ENCODE measurements around the gene FOLR2.

Gene FOLR2

DNA sequence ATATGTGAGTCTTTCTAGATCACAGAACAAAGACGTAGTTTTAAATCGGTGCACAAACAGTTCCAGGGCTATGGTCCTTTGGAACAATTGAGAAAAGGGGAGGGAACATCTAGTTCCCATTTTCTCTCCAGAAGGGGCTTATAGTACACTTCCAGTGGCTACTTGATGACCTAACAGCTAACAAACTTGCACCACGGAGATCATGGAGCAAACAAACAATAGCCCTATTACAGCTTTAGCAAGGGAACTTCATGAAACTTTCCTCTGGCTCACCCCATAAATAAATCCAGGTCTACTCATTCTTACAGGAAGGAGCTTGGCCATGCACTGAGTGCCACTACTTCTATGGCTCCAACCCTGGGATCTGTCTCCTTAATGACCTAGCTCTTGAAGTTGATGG is 8.3 kb upstream of the FOLR2 start:
- DNase-seq (ENCODE audit: low spot score) = no peak

DNA sequence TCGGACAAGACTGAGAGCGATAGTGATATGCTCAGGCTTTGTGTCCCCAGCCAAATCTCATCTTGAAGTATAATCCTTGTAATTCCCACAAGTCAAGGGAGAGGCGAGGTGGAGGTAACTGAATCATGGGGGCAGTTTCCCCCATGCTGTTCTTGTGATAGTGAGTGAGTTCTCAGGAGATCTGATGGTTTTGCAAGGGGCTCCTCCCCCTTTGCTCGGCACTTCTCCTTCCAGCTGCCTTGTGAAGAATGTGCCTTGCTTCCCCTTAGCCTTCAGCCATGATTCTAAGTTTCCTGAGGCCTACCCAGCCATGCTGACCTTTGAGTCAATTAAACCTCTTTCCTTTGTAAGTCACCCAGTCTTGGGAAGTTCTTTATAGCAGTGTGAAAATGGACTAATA is 7.5 kb upstream of the FOLR2 start:
- no peak for DNase-seq (ENCODE audit: low spot score)

DNA sequence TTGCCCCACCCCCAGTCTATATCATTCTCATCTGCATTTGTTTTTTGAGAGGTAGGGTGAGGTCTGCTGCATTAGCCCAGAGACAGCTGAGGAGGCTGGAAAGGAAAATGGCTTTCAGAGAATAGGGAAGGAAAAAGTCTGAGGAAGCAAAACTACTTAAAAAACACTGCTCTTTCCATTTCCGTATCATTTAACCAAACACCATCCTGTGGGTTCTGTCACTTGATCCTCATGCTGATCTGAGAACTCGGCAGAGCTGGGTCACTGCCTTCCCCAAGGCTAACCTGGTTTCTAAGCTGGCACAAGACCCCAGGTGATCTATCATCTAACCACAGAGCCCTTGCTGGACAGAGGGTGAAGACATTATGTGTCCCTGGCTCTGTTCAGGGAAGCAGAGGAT is 1.2 kb downstream of the FOLR2 start:
- no peak for DNase-seq (ENCODE audit: low spot score)

DNA sequence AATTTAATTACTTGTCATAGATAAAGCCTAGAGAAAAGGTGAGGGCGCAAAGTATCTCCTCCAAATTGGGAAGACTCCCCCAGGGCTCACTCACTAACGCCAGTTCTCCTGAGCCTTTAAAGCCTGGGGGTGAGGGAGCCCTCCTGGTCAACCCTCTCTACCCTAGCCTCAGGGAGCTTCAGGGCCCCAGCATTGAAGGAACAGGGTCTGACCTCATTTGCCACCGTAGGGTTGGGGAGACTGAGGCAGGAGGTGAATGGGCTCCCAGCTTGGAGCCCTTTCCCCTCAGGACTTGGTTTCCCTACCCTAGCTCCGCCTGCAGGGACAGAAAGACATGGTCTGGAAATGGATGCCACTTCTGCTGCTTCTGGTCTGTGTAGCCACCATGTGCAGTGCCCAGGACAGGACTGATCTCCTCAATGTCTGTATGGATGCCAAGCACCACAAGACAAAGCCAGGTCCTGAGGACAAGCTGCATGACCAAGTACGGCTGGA is 1.7 kb downstream of the FOLR2 start:
- no peak for DNase-seq (ENCODE audit: low spot score)

DNA sequence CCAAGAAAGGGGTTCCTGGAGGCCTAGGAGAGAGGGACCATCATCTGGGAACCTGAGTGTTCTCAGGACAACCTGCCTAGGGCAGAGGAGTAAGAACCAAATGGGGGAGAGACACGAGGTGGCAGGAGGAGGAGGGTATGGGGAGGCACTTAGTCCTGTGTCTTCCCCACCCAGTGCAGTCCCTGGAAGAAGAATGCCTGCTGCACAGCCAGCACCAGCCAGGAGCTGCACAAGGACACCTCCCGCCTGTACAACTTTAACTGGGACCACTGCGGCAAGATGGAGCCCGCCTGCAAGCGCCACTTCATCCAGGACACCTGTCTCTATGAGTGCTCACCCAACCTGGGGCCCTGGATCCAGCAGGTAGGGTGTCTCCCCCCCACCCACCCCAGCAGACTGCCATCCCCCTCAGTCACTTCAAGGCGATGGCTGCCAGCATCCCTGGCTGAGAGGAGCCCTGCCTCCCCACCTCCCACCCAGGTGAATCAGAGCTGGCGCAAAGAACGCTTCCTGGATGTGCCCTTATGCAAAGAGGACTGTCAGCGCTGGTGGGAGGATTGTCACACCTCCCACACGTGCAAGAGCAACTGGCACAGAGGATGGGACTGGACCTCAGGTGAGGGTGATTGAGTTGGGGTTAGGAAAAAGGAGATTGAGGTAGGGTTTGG is 4.2 kb downstream of the FOLR2 start:
- no peak for DNase-seq (ENCODE audit: low spot score)

DNA sequence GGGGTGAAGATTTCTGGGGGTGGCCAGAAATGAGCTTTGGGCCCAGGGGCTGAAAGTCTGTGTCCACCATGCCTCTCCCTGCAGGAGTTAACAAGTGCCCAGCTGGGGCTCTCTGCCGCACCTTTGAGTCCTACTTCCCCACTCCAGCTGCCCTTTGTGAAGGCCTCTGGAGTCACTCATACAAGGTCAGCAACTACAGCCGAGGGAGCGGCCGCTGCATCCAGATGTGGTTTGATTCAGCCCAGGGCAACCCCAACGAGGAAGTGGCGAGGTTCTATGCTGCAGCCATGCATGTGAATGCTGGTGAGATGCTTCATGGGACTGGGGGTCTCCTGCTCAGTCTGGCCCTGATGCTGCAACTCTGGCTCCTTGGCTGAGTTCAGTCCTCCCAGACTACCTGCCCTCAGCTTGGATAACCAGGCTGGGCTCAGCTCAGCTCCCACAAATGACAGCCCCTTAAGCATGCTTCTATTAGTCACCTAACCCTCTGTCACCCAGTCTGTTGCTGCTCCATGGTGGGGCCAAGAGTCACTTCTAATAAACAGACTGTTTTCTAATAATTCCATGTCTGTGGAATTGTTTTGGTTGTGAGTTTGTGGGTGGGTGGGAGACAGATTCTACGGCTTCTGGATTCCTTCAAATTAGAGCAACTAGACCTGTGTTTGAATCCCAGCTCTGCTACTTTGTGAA is 4.9 kb downstream of the FOLR2 start:
- DNase-seq (ENCODE audit: low spot score) = no peak

DNA sequence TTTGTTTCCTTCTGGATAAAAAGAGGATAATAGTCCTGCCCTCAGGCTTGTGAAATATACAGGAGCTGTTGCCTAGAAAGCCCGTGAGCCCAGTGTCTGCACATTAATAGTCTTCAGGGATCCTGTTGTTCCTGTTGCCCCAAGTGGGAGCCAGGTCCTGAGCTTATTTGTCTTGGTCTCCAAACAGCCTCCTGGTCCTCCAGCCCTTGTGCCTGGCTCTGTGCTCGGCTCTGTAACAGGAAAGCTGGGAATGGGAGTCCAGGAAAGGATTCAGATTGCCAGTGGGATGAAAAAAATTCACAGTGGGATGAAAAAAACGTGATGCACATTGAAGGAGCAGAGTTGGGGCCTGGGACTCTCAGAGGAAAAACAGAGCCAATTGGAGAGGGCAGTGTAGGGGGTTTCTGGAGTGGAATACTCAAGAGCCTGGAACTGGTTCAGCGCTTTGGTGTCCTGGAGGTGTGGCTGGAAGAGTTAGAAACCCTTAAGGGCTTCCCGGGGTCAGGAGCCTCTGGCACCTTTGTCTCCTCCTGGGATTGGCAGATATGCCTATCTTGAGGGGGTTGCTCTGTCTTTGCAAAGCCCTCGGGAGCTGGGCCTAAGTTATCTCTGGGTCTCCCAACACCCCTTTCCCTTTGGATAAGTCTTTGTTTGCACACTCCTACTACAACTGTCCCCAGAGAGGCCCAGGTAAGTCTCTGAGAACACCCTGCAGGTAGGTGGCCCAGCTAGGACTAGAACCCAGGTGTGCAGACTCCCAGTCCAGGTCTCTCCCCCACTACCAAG is 5.7 kb downstream of the FOLR2 start:
- DNase-seq (ENCODE audit: low spot score) = no peak

DNA sequence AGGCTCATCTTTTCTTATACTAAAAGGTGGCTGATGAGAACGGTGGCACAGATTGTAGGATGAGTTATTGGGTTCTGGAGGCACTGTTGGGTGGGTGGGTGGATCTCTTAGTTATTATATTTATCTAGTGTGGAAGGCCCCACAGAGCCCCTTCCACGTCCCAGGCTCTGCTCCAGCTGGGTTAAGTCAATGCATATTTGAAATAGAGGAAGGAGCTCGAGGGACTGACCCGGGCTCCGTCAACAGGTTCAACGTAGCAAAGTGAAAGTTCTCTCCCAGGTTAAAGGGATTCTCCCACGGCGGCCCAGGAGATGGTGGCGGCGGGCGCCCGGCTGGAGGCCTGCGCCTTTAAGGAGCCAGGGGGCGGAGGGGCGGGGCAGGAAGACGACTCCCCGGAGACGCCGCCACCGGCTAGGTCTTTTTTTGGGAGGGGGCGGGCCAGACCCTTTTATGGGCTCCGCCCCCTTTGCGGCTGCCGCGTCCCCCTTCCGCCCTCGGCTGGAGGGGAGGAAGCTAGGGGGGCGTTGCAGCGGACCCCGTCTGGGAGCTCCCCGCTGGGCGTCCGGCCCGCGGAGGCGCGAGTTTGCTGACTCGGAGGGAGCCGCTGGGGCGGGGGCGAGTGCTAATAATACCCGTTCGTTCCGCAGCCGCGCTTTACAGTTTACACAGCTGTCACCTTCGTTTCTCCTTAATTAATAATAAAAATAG is 6.5 kb downstream of the FOLR2 start:
- peak; percentile 91 for DNase-seq (ENCODE audit: low spot score)

DNA sequence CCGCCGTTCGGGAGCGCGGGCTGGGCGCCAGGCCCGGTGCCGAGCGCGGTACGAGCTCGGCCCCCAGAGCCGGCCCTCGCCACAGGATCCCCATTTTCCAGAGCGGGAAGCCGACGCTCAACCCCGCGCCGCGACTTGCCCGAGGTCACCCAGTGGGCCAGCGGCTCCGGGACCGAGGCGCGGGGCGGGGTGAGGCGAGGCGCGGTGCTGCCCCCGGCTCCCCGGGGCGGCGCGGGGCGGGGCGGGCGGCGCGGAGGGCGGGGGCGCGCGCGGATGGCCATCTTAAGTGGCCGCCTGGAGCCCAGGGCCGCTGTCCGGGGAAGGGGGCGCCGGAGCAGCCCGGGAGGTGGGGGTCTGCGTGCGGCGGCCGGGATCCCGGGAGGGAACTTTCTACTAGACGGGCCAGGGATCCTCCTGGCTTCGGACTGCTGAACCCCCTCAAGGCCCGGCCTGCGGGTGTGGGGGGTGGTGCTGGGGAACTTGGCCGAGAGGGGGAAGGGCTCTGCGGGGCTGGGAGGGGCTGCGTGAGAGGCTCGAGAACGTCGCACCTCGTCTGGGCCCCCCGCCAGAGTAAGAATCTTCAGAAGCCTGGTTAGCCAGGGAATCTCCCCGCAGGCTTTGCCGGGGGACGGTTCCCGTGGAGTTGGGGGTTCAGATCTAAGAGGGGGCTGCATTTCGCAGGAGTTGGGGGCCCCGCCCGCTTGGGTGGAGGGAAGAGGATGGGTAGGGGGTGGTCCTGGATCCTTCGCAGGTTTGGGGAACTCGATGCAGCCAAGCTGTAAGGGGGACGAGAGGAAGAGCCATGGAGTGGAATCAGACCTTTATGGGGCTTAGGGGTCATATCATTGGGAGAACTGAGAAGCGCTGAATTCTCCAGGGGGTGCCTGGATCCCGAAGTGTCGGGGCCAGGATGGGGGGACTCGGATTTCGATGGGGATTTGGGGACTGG is 7.3 kb downstream of the FOLR2 start:
- DNase-seq (ENCODE audit: low spot score) = peak; percentile 46

DNA sequence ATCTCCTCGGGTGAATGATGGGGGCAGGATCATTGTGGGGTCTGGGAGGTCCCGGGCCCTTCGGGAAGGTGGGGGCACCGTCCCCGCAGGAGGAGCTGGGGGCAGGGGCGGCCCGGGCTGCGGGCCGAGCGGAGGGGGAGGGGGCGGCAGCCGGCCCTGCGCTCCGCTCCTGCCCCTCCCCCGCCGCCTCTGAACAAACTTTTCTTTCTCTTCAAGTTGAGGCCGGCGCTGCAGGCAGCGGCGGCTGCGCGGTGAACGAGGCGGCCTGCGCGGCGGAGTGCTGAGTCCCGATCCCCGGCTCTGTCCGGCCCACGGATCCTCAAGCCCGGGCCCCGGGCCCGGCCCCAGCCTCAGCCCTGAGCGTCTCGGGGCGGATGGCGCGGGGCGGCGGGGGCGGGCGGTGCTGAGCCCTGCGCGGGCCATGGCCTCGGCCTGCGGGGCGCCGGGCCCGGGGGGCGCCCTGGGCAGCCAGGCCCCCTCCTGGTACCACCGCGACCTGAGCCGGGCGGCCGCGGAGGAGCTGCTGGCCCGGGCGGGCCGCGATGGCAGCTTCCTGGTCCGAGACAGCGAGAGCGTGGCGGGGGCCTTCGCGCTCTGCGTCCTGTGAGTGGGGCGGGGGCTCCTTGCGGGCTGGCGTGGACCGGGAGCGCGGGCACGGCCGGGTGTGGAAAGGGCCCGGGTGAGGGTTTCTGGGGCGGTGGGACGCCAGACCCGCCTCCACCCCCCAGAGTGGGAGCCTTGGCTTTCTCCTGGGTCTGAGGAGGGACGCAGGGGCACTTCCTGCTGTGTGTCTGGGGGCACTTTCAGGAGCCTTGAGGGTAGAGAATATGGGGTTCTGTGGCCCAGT is 8.2 kb downstream of the FOLR2 start, which contains the start of gene INPPL1:
Gene INPPL1, plus strand, starts transcription at position 204 of the 847 bp plus-strand sequence. Its CDS starts 218 bp downstream, at position 422.
- DNase-seq (ENCODE audit: low spot score) = peak; percentile 43

DNA sequence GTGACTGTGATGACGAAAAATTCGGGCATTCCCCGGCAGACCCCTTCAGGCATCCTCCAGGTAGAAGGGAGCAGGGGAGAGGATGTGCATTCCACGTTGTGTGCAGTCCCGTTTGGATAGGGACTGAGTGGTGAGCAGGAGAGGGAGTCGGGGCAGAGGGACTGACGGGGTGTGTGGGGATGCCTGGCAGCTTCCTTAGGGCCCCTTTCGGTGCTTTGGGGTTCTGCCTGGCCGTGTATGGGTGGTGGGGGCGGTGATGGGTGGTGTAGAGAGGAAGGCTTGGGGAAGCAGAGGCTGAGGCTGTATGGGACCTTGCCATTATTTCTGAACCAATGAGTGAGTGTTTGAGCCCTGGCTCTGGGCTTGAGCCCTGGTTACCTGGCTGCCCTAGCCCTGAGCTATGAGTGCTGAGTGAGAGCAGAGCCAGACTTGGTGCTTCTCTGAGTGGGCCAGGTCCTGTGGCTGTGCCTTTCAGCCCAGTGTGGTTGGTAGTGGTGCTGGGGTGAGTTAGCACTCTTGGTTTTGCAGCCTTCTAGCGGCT is 8.9 kb downstream of the FOLR2 start:
- peak; percentile 41 for DNase-seq (ENCODE audit: low spot score)

DNA sequence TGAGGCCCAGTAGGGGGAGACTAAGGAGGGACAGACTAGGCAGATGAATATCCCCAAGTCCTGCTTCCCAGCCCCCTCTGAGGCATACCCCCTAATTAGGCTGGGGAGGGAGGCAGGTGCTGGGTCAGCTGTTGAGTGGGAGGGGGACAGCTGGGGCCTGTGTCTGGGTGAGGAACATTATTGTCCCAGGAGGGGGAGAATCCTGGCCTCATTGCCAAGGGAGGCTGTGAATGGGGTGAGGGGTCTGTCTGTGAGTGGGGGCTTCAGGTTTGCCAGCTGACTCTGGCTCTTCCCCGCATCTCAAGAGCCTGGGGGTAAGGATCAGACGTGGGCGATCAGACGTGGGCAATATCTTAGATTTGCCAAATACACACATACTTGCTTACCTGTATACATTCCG is 10.1 kb downstream of the FOLR2 start:
- DNase-seq (ENCODE audit: low spot score) = no peak

DNA sequence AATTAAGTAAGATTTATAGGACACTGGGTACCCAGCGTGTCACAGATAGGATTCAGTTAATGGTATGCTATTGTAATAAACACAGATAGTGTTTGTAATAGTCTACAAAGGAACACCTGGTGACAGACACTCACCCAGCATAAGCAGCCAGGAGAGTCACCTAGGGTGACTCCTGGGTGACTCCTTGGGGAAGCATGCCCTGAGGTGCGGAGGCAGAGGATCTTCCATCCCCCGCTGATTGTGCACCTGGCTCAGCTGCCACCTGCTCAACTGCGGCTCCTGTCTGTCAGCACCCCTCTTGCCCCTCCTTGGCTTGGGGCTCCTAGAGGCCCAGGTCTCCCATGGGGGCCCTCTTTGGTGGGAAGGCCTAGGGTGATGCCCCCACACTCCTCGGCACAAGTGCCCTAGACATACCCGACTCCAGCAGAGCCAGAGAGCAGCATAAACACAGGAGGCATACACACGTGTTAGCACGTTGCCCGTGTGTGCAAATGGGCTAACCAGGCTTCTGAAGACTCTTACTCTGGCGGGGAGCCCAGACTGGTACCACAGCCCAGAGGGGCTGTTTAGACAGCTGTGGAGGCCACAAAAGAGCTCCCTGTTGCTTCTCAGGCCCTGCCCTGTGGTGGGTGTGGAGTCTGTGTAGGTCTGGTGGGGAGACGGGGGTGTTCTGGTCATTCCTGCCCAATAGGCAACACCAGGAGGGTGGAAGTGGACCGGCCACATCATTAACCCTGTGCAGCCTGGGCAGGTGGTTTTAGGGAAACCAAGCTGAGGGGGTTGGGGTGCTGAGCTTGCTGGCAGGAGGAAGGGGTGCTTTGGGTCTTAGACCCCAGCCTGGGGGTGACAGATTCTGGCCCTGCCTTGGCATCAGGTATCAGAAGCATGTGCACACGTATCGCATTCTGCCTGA is 11.0 kb downstream of the FOLR2 start:
- DNase-seq (ENCODE audit: low spot score) = no peak

DNA sequence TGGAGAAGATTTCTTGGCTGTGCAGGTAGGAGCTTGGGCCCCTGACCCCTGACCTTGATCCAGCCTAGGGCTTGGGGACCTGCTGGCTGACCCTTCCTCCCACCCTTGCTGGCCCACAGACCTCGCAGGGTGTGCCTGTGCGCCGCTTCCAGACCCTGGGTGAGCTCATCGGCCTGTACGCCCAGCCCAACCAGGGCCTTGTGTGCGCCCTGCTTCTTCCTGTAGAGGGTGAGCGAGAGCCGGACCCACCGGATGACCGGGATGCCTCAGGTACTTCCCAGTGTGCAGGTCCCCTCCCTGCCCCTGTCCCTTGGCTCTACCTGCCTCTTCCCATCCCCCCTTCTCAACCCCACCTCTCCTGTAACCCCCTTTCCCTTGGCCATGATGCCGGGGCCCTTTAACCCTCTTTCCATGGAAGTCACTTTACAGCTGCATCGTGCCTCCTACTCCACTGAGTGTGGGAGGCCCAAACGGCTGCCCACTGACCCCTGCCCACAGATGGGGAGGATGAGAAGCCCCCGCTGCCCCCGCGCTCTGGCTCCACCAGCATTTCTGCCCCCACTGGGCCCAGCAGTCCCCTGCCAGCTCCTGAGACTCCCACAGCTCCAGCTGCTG is 11.7 kb downstream of the FOLR2 start:
- no peak for DNase-seq (ENCODE audit: low spot score)

DNA sequence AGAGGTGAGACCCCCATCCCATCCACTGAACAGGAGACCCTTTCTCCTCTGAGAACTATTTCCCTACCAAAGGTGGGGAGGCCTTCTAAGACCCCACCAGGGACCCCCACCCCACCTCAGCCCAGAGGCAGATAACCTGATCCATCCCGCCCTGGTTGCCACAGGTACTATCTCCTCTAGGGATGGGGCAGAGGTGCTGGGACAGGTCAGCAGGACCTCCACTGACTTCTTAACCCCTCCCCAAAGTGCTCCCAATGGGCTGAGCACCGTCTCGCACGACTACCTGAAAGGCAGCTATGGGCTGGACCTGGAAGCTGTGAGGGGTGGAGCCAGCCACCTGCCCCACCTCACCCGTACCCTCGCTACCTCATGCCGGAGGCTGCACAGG is 12.2 kb downstream of the FOLR2 start:
- no peak for DNase-seq (ENCODE audit: low spot score)

DNA sequence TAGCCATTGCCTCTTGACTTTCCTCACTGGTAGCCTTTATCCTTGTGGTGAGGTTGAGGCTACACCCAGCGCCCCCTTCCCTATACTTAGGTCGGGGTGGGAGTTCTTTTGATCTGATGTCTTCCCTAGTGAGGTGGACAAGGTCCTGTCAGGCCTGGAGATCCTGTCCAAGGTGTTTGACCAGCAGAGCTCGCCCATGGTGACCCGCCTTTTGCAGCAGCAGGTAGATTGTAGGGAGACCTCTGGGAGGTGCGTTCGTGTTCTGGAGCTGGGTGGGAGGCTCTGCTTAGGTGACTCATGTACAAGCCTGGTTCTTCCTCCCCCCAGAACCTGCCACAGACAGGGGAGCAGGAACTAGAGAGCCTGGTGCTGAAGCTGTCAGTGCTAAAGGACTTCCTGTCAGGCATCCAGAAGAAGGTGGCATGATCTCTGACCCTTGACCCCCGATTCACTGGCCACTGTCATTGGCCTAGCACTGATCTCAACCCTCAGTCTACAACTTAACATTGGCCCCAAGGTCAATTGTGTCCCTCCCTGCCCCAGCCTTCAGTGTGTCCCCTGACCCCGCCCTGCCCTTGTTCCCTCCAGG is 12.8 kb downstream of the FOLR2 start:
- no peak for DNase-seq (ENCODE audit: low spot score)

DNA sequence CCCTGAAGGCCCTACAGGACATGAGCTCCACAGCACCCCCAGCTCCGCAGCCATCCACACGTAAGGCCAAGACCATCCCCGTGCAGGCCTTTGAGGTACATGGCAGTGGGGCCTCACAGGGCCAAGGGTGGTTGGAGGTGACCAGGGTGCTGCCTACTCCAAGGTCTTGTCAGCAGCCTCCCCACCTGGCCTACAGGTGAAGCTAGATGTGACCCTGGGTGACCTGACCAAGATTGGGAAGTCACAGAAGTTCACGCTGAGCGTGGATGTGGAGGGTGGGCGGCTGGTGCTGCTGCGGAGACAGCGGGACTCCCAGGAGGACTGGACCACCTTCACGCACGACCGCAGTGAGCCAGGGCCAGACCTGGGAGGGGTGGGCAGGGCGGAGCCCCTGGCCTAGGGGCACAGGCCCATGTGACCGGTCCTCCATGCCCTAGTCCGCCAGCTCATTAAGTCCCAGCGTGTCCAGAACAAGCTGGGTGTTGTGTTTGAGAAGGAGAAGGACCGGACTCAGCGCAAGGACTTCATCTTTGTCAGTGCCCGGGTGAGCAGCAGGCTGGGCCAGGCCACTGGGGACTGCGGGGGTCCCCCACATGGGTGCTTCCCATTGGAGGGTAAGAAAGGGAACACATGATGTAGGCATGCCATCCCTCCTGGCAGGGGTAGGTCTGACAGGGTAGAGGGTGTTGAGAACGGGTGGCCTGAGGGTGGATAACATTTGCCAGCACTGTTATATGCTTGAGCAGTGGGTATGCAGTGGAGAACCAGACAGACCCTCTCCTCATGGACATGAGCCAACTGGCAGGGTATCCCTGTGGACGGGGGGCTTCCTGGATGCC is 13.6 kb downstream of the FOLR2 start:
- DNase-seq (ENCODE audit: low spot score) = no peak

All from RKO (cell line).